ENCODE results near the gene GALNT8.

GALNT8 gene

GRCh38 chr12:4800555-4800954 lies 80.4 kb downstream of the GALNT8 start:
- no peak for DNase-seq

- DNase-seq, result no peak
Measured at GRCh38 chr12:4802841-4803240, 82.6 kb downstream of the GALNT8 start.

GRCh38 chr12:4806439-4807115 lies 86.4 kb downstream of the GALNT8 start:
- DNase-seq, result no peak

- no peak for DNase-seq
Measured at GRCh38 chr12:4807116-4807783, 87.0 kb downstream of the GALNT8 start.

GRCh38 chr12:4807813-4808212 lies 87.6 kb downstream of the GALNT8 start:
- DNase-seq, result no peak

- DNase-seq, result no peak
Measured at GRCh38 chr12:4809013-4809448, 88.8 kb downstream of the GALNT8 start.

GRCh38 chr12:4809449-4810218 lies 89.4 kb downstream of the GALNT8 start:
- no peak for DNase-seq

- no peak for DNase-seq
Measured at GRCh38 chr12:4810219-4810671, 90.0 kb downstream of the GALNT8 start.

GRCh38 chr12:4812624-4813327 lies 92.6 kb downstream of the GALNT8 start:
- no peak for DNase-seq

- DNase-seq, result no peak
Measured at GRCh38 chr12:4813741-4814140, 93.5 kb downstream of the GALNT8 start.

- no peak for DNase-seq
Measured at GRCh38 chr12:4814485-4814884, 94.3 kb downstream of the GALNT8 start.

- DNase-seq, result no peak
Measured at GRCh38 chr12:4816744-4817525, 96.7 kb downstream of the GALNT8 start.

- DNase-seq, result no peak
Measured at GRCh38 chr12:4817880-4818279, 97.7 kb downstream of the GALNT8 start.

- DNase-seq, result no peak
Measured at GRCh38 chr12:4819654-4820053, 99.5 kb downstream of the GALNT8 start.

GRCh38 chr12:4820971-4821370 lies 100.8 kb downstream of the GALNT8 start:
- no peak for DNase-seq
